H1 (cell line): Measurements from ENCODE around the gene PDE6D. TPM values are rescaled to one million over a fixed set of nuclear protein-coding genes. Genes with fewer than 3 reads are reported as not detected.

Experiments used
- CTCF ChIA-PET: fragments of 300-600 bp; sonication (Branson Sonifier 250); formaldehyde crosslinking; loops from one replicate; lab custom pipeline; 2021; ENCODE audit not compliant: partially characterized antibody; lab: Charles Lee
- POLR2A ChIA-PET: fragments of 300-600 bp; sonication (Branson Sonifier 250); formaldehyde crosslinking; loops from one replicate; lab custom pipeline; 2021; ENCODE audit warnings: inconsistent platforms; ENCODE audit not compliant: partially characterized antibody; lab: Charles Lee
- DNase-seq, 2 experiments: peaks; one replicate each; pipeline versions ENCODE4 v3.0.0 to v3.0.0-alpha.2; 2010 to 2022; ENCODE audit warnings: low spot score in 2 of 2, low read depth in 1 of 2, mixed read lengths in 1 of 2
- FAIRE-seq: peaks from 2 replicates; lab custom pipeline; 2011; peaks lifted over from hg19 to GRCh38; lab: Jason Lieb, UNC
- H2AFZ ChIP-seq: 2 replicates; pipeline ENCODE4 v1.8.1; 2012; ENCODE audit warnings: low read length, inconsistent platforms
- H2AK5ac ChIP-seq: 2 replicates; pipeline ENCODE4 v1.6.1; 2013; ENCODE audit warnings: low read depth, low read length
- H2BK120ac ChIP-seq: replicated peaks from 2 replicates; pipeline ENCODE3; 2013; ENCODE audit warnings: low read depth, low read length, inconsistent platforms
- H2BK12ac ChIP-seq: 2 replicates; pipeline ENCODE4 v1.6.1; 2013; ENCODE audit warnings: low read depth, low read length
- H2BK15ac ChIP-seq: 2 replicates; pipeline ENCODE4 v1.6.1; 2013; ENCODE audit warnings: low read length
- H2BK20ac ChIP-seq: 2 replicates; pipeline ENCODE4 v1.6.1; 2013; ENCODE audit warnings: low read length
- H2BK5ac ChIP-seq: 2 replicates; pipeline ENCODE4 v1.6.1; 2013; ENCODE audit warnings: low read depth, low read length
- H3K14ac ChIP-seq: 2 replicates; pipeline ENCODE4 v1.6.1; 2013; ENCODE audit warnings: inconsistent platforms; ENCODE audit not compliant: insufficient read length
- H3K18ac ChIP-seq: 2 replicates; pipeline ENCODE4 v1.6.1; 2013; ENCODE audit warnings: low read length; ENCODE audit errors: extremely low read depth
- H3K23ac ChIP-seq: 2 replicates; pipeline ENCODE4 v1.6.1; 2013; ENCODE audit warnings: inconsistent platforms; ENCODE audit not compliant: insufficient read length
- H3K23me2 ChIP-seq: 2 replicates; pipeline ENCODE4 v1.6.1; 2013; ENCODE audit warnings: low read depth, low read length
- H3K27ac ChIP-seq: 2 replicates; pipeline ENCODE4 v1.6.1; 2011; ENCODE audit warnings: low read depth, low read length, inconsistent platforms
- H3K27me3 ChIP-seq, 4 experiments: replicated peaks in 1 of 4; 1 replicate in 1 of 4; 2 replicates in 3 of 4; pipeline versions ENCODE4 v1.6.1 to v1.8.1; 2011 to 2013; ENCODE audit warnings: low read length in 3 of 4, mild to moderate bottlenecking in 3 of 4, inconsistent platforms in 2 of 4, mixed read lengths in 2 of 4, moderate library complexity in 1 of 4; ENCODE audit not compliant: control insufficient read depth in 3 of 4, insufficient read depth in 3 of 4; ENCODE audit errors: extremely low read depth in 1 of 4
- H3K36me3 ChIP-seq, 4 experiments: 2 replicates each; pipeline versions ENCODE4 v1.6.1 to v1.8.1; 2011 to 2013; ENCODE audit warnings: mild to moderate bottlenecking in 4 of 4, low read length in 3 of 4, moderate library complexity in 2 of 4, control low read depth in 1 of 4, inconsistent platforms in 1 of 4; ENCODE audit not compliant: insufficient read depth in 4 of 4, control insufficient read depth in 2 of 4
- H3K4ac ChIP-seq: replicated peaks from 2 replicates; pipeline ENCODE3; 2013; ENCODE audit warnings: low read length, low read depth, mixed read lengths, inconsistent platforms; ENCODE audit not compliant: insufficient read length
- H3K4me1 ChIP-seq, 4 experiments: replicated peaks in 1 of 4; 1 replicate in 1 of 4; 2 replicates in 3 of 4; pipeline versions ENCODE4 v1.6.1 to v1.8.1; 2011 to 2013; ENCODE audit warnings: low read length in 3 of 4, inconsistent platforms in 2 of 4, mixed read lengths in 1 of 4; ENCODE audit not compliant: insufficient read depth in 4 of 4, control insufficient read depth in 3 of 4
- H3K4me2 ChIP-seq, 2 experiments: 2 replicates each; pipeline versions ENCODE4 v1.6.1 to v1.8.1; 2011 to 2013; ENCODE audit warnings: low read depth in 2 of 2, low read length in 2 of 2, control low read depth in 1 of 2, inconsistent platforms in 1 of 2, mild to moderate bottlenecking in 1 of 2; ENCODE audit not compliant: insufficient read depth in 1 of 2
- H3K4me3 ChIP-seq, 4 experiments: fragments of 200-600, 300-600 bp in 1 of 4; sonication (generic), shearing (Covaris generic), sonication (Bioruptor Twin) in 1 of 4; 2 replicates each; pipeline versions ENCODE4 v1.5.1 to v1.8.1; 2011 to 2016; ENCODE audit warnings: low read length in 4 of 4, low read depth in 3 of 4, control low read depth in 2 of 4, inconsistent platforms in 2 of 4, mild to moderate bottlenecking in 2 of 4, mixed read lengths in 1 of 4, moderate library complexity in 1 of 4; ENCODE audit not compliant: insufficient read depth in 2 of 4; ENCODE audit errors: extremely low read depth in 1 of 4
- H3K56ac ChIP-seq: replicated peaks from 2 replicates; pipeline ENCODE3; 2013; ENCODE audit warnings: low read depth, mild to moderate bottlenecking, mixed read lengths, low read length, inconsistent platforms; ENCODE audit not compliant: insufficient read length
- H3K79me1 ChIP-seq: 2 replicates; pipeline ENCODE4 v1.6.1; 2013; ENCODE audit warnings: low read depth, low read length, control low read depth
- H3K79me2 ChIP-seq, 2 experiments: 2 replicates each; pipeline versions ENCODE4 v1.6.1 to v1.8.1; 2012 to 2013; ENCODE audit warnings: low read length in 2 of 2, mild to moderate bottlenecking in 2 of 2, inconsistent platforms in 1 of 2; ENCODE audit not compliant: insufficient read depth in 2 of 2, control insufficient read depth in 1 of 2
- H3K9ac ChIP-seq, 4 experiments: replicated peaks in 1 of 4; 1 replicate in 1 of 4; 2 replicates in 3 of 4; pipeline versions ENCODE4 v1.6.1 to v1.8.1; 2011 to 2013; ENCODE audit warnings: low read depth in 3 of 4, low read length in 3 of 4, control low read depth in 2 of 4, mild to moderate bottlenecking in 2 of 4, moderate library complexity in 2 of 4, inconsistent platforms in 1 of 4; ENCODE audit errors: extremely low read depth in 1 of 4
- H3K9me3 ChIP-seq, 2 experiments: 2 replicates each; pipeline versions ENCODE4 v1.6.1 to v1.8.1; 2012 to 2013; ENCODE audit warnings: mild to moderate bottlenecking in 2 of 2, moderate library complexity in 2 of 2, control low read depth in 1 of 2, inconsistent platforms in 1 of 2, low read depth in 1 of 2, low read length in 1 of 2, mixed read lengths in 1 of 2; ENCODE audit not compliant: insufficient read depth in 2 of 2
- H4K20me1 ChIP-seq, 2 experiments: replicated peaks in 1 of 2; 2 replicates each; pipeline versions ENCODE3 to v1.8.1; 2011 to 2013; ENCODE audit warnings: inconsistent platforms in 2 of 2, low read length in 2 of 2, mild to moderate bottlenecking in 1 of 2; ENCODE audit not compliant: insufficient read depth in 2 of 2, control insufficient read depth in 1 of 2
- H4K5ac ChIP-seq: 2 replicates; pipeline ENCODE4 v1.6.1; 2013; ENCODE audit warnings: low read length, low read depth, mixed read lengths, inconsistent platforms; ENCODE audit not compliant: insufficient read length
- H4K8ac ChIP-seq: 2 replicates; pipeline ENCODE4 v1.8.0; 2013; ENCODE audit warnings: mild to moderate bottlenecking, moderate library complexity, low read length, inconsistent platforms; ENCODE audit not compliant: insufficient read depth; ENCODE audit errors: extremely low read depth
- H4K91ac ChIP-seq: replicated peaks from 2 replicates; pipeline ENCODE3; 2013; ENCODE audit warnings: low read length, mixed read lengths, inconsistent platforms; ENCODE audit not compliant: insufficient read length
- ATF3 ChIP-seq: IDR thresholded peaks from 2 replicates; pipeline ENCODE4 v1.6.1; 2011; ENCODE audit warnings: low read depth, mild to moderate bottlenecking, low read length; ENCODE audit not compliant: insufficient read depth
- BACH1 ChIP-seq: IDR thresholded peaks from 2 replicates; pipeline ENCODE4 v1.6.1; 2012; ENCODE audit warnings: low read length, improper control_type of control experiment
- CBX8 ChIP-seq: fragments of 300-800, 300-1000 bp; sonication (generic); IDR thresholded peaks from 2 replicates; pipeline ENCODE4 v1.7.1; 2016; ENCODE audit warnings: low read depth, low read length, borderline replicate concordance
- E2F6 ChIP-seq: IDR thresholded peaks from 2 replicates; pipeline ENCODE4 v1.6.1; 2012; ENCODE audit warnings: inconsistent platforms
- NANOG ChIP-seq: IDR thresholded peaks from 2 replicates; pipeline ENCODE4 v1.6.1; 2011; ENCODE audit warnings: low read length, low read depth, mild to moderate bottlenecking, inconsistent platforms; ENCODE audit not compliant: insufficient read depth, poor library complexity, severe bottlenecking
- PHF8 ChIP-seq: fragments of 200-600 bp; sonication (generic); conservative IDR thresholded peaks from 2 replicates; pipeline ENCODE4 v1.7.1; 2012; ENCODE audit warnings: low read depth, mild to moderate bottlenecking, inconsistent platforms, low read length, moderate library complexity
- POLR2AphosphoS5 ChIP-seq: IDR thresholded peaks from 2 replicates; pipeline ENCODE4 v1.6.1; 2011; ENCODE audit warnings: low read depth, low read length
- SAP30 ChIP-seq: fragments of 300-600 bp; sonication (generic); IDR thresholded peaks from 2 replicates; pipeline ENCODE4 v1.7.1; 2012; ENCODE audit warnings: low read length, moderate library complexity, mild to moderate bottlenecking, inconsistent platforms; ENCODE audit not compliant: insufficient read depth, insufficient replicate concordance
- SIRT6 ChIP-seq: IDR thresholded peaks from one replicate; pipeline ENCODE4 v1.7.1; 2012; ENCODE audit warnings: low read length, inconsistent platforms
- WGBS, 2 experiments: shearing (Covaris generic) in 1 of 2; methylation state at CpG; one replicate each; pipeline versions ENCODE4 v1.1.6 to v1.1.7; 2013 to 2015; ENCODE audit warnings: low lambda C conversion rate in 2 of 2, mixed read lengths in 2 of 2, inconsistent platforms in 1 of 2, low coverage in 1 of 2, missing lambda C conversion rate in 1 of 2; ENCODE audit not compliant: insufficient replicate concordance in 2 of 2, insufficient coverage in 1 of 2, insufficient read length in 1 of 2; ENCODE audit errors: extremely low coverage in 1 of 2, missing lambda C conversion rate in 1 of 2; 5-methylcytosine and 5-hydroxymethylcytosine counted together
- polyA plus RNA-seq, 7 experiments: library from polyadenylated mRNA; depleted of rRNA in 3 of 7; stranded (reverse) in 5 of 7; unstranded in 2 of 7; fragments of >200 nt in 5 of 7; fragments of 200-250 nt in 2 of 7; gene quantifications; 1 replicate in 5 of 7; 2 replicates in 1 of 7; 4 replicates in 1 of 7; pipeline versions ENCODE4 v1.2.1 to v1.2.3, GENCODE V29; 2011 to 2013; ENCODE audit warnings: missing spikeins in 2 of 7, mixed read lengths in 2 of 7
- total RNA-seq: library from RNA; stranded (reverse); fragmentation: NEBNext Ultra II Directional; extraction: Animal tissue kit (Norgen Biotek cat#: 25700); gene quantifications from 2 replicates; pipeline ENCODE4 v1.2.1, GENCODE V29; 2021

The PDE6D gene
- total and polyA plus RNA-seq, 2 of the 8 experiments (the other 6 are each of a cell fraction or from before 2014, with no cell fraction given), result 33.7 to 63.9 TPM

GRCh38 chr2:231710799-231711676, 70.0 kb downstream of the PDE6D start:
- Histone ChIP-seq H4K20me1 (peaks cover 19 to 23% of the 10 kb centered on the region in 2 experiments), H3K56ac (peak overlapping the region; percentile 42), H4K91ac (no peak overlapping the region), H3K4me1 (peaks cover 0 to 24% (median 17%) of the 10 kb centered on the region in 4 experiments; a peak in 6 of 7 replicates), H2BK20ac (no peak overlapping the region), H3K18ac (no peak overlapping the region), H2BK15ac (no peak overlapping the region), H3K9ac (peak overlapping the region; percentile 73 to 99 (median 98)), H4K8ac (no peak overlapping the region; the same call in 1 of the 2 replicates), H3K27me3 (no peaks in the 10 kb centered on the region), H3K14ac (no peak overlapping the region), H3K27ac (peak overlapping the region; percentile 48; the same call in 1 of the 2 replicates), H3K23me2 (peaks cover 10% of the 10 kb centered on the region), H3K4ac (no peak overlapping the region), H3K4me2 (peak overlapping the region; percentile 81 to 87), H3K79me2 (peaks cover 38 to 55% of the 10 kb centered on the region in 2 experiments), H2AK5ac (no peak overlapping the region), H4K5ac (no peak overlapping the region), H3K79me1 (no peaks in the 10 kb centered on the region), H3K9me3 (no peaks in the 10 kb centered on the region), H3K23ac (no peak overlapping the region), H3K36me3 (peaks cover 14 to 43% (median 28%) of the 10 kb centered on the region in 4 experiments), H2BK12ac (no peak overlapping the region), H2BK5ac (peak overlapping the region; percentile 60; the same call in 1 of the 2 replicates), H2BK120ac (no peak overlapping the region), H2AFZ (no peak overlapping the region), H3K4me3 (peak overlapping the region; percentile 83 to 99 (median 90))
- POLR2A ChIA-PET, result interaction anchor here (1.0 to 22.8 kb wide), 8 partner anchors 6 to 98 kb away, joined by 3 to 1080 read pairs (median 21); partner anchors contain the start of gene PTMA
- WGBS, 2 experiments, result 7% methylated on average over 38 of the region's 43 CpGs; no CpG with 5 or more reads in 1 of the 2 experiments
- CTCF ChIA-PET, result interaction anchor here (1.1 to 12.1 kb wide), 3 partner anchors 31 to 99 kb away, joined by 3 to 555 read pairs (median 4); no protein-coding TSS in a partner anchor
- FAIRE-seq (no peak), DNase-seq (peak in 1 of 2 experiments; percentile 54)
- TF ChIP-seq ATF3 (no peak), SIRT6 (peak; percentile 70), E2F6 (no peak), CBX8 (no peak), PHF8 (0 out of 2 replicates have a peak, but pooled peaks have one; percentile 19), POLR2AphosphoS5 (peak; percentile 69), SAP30 (no peak), NANOG (no peak), BACH1 (no peak)
